ENCODE measurements around the gene WNK1. TPM values are rescaled to one million over a fixed set of nuclear protein-coding genes. Genes with fewer than 3 reads are reported as not detected.
"Not testable (repeated sequence)": the region's sequence is repeated elsewhere in the genome, so short reads cannot be mapped to it uniquely, and the experiment has no call there.

The WNK1 gene
- total RNA-seq, 1 experiment from 2014 or later = 117 TPM

DNA sequence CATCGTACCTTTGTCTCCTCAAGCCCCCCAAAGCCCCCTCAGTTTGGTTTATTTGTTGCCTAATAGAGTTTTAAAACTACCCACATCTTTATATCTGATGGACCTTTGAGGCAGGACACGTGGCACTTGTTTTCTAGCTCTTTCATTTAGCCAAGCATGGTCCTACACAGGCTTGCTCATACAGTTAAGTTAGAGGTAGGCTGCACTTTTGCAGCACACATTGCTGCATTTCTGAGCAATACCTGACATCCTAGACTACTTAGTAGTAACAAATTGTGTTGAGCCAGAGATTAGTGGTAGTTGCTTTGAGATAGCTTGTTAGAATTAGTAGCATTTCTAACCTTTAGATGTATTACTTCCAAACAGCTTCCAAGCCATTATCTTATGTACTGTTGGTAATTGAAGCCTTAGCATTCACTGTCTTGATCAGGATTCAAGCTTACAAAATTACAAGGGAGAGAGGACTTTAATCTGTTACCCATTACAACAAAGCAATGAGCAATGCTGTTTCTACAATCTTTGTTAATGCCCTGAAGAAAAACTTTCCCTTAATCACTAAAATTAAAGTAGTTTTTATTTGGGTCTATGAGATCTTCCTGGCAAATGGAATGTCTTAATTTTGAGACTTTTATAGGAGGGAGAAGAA lies 96.6 kb downstream of the WNK1 start:
- Histone ChIP-seq H3K9me3 (ENCODE audit: control insufficient read depth, low read depth, low read length) (no peaks in the 10 kb centered on the region), H3K27ac (ENCODE audit: insufficient read length, low read depth, low read length) (no peak overlapping the region), H2AFZ (ENCODE audit: low read length) (no peak overlapping the region), H2BK20ac (ENCODE audit: low read depth, low read length, poor library complexity, severe bottlenecking) (no peak overlapping the region), H3K18ac (ENCODE audit: insufficient read length, low read depth, low read length) (no peak overlapping the region), H3K56ac (ENCODE audit: insufficient read length, low read depth, low read length) (no peak overlapping the region), H4K8ac (replicated peaks; ENCODE audit: insufficient read length, low read depth, low read length) (no peak overlapping the region), H4K5ac (ENCODE audit: insufficient read length, low read depth, low read length) (no peak overlapping the region), H3K14ac (ENCODE audit: insufficient read depth, low read length) (no peak overlapping the region), H3K79me1 (ENCODE audit: insufficient read depth, low read depth, low read length, poor library complexity, severe bottlenecking) (no peaks in the 10 kb centered on the region), H3K9ac (ENCODE audit: extremely low read depth, insufficient read length, low read length) (no peak overlapping the region), H3K23ac (ENCODE audit: insufficient read length, low read depth, low read length) (no peak overlapping the region), H2BK120ac (ENCODE audit: low read depth, low read length, poor library complexity, severe bottlenecking) (no peak overlapping the region), H4K91ac (ENCODE audit: insufficient read length, low read depth, low read length) (no peak overlapping the region), H2BK12ac (ENCODE audit: insufficient read length, low read depth, low read length) (no peak overlapping the region), H2AK5ac (ENCODE audit: insufficient read length, low read length) (no peak overlapping the region), H3T11ph (ENCODE audit: low read length) (no peak overlapping the region), H3K79me2 (ENCODE audit: insufficient read depth, low read length) (no peaks in the 10 kb centered on the region), H3K4me2 (ENCODE audit: insufficient read depth, insufficient read length, low read length) (no peak overlapping the region), H3K23me2 (ENCODE audit: insufficient read length, low read depth, low read length, poor library complexity, severe bottlenecking) (no peaks in the 10 kb centered on the region), H3K4me1 (ENCODE audit: insufficient read depth, low read length) (no peaks in the 10 kb centered on the region), H2BK5ac (ENCODE audit: insufficient read length, low read length) (no peak overlapping the region), H2BK15ac (ENCODE audit: low read depth, low read length) (no peak overlapping the region), H3K27me3 (ENCODE audit: insufficient read depth, low read length) (no peaks in the 10 kb centered on the region), H3K4ac (ENCODE audit: low read depth, low read length) (no peak overlapping the region), H4K20me1 (ENCODE audit: control insufficient read depth, insufficient read depth, insufficient read length) (no peaks in the 10 kb centered on the region)
- Mint-ChIP-seq H3K27me3 (ENCODE audit: low read depth) (no peaks in the 10 kb centered on the region), H3K9me3 (no peaks in the 10 kb centered on the region), H3K36me3 (ENCODE audit: insufficient read depth in 1 of 3, low read depth in 3 of 3) (peaks cover 0 to 10% (median 6%) of the 10 kb centered on the region in 3 experiments; a peak in 5 of 7 replicates), H3K4me1 (no peaks in the 10 kb centered on the region), H3K4me3 (no peak overlapping the region), H3K27ac (no peak overlapping the region)
- TF ChIP-seq, protein P1, sequence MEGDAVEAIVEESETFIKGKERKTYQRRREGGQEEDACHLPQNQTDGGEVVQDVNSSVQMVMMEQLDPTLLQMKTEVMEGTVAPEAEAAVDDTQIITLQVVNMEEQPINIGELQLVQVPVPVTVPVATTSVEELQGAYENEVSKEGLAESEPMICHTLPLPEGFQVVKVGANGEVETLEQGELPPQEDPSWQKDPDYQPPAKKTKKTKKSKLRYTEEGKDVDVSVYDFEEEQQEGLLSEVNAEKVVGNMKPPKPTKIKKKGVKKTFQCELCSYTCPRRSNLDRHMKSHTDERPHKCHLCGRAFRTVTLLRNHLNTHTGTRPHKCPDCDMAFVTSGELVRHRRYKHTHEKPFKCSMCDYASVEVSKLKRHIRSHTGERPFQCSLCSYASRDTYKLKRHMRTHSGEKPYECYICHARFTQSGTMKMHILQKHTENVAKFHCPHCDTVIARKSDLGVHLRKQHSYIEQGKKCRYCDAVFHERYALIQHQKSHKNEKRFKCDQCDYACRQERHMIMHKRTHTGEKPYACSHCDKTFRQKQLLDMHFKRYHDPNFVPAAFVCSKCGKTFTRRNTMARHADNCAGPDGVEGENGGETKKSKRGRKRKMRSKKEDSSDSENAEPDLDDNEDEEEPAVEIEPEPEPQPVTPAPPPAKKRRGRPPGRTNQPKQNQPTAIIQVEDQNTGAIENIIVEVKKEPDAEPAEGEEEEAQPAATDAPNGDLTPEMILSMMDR (conservative IDR thresholded peaks at IDR 0.05) = no peak
- no CpG with 5 or more reads among the region's 2 CpGs for WGBS (ENCODE audit: extremely low coverage, insufficient read length, low lambda C conversion rate)
- no peak for DNase-seq

DNA sequence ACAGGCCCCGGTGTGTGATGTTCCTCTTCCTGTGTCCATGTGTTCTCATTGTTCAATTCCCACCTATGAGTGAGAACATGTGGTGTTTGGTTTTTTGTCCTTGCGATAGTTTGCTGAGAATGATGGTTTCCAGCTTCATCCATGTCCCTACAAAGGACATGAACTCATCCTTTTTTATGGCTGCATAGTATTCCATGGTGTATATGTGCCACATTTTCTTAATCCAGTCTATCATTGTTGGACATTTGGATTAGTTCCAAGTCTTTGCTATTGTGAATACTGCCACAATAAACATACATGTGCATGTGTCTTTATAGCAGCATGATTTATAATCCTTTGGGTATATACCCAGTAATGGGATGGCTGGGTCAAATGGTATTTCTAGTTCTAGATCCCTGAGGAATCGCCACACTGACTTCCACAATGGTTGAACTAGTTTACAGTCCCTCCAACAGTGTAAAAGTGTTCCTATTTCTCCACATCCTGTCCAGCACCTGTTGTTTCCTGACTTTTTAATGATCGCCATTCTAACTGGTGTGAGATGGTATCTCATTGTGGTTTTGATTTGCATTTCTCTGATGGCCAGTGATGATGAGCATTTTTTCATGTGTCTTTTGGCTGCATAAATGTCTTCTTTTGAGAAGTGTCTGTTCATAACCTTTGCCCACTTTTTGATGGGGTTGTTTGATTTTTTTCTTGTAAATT lies 97.5 kb downstream of the WNK1 start:
- H3K27ac Mint-ChIP-seq; H2BK15ac ChIP-seq (ENCODE audit: low read depth, low read length); H2AFZ ChIP-seq (ENCODE audit: low read length); H3K9ac ChIP-seq (ENCODE audit: extremely low read depth, insufficient read length, low read length); H3K27ac ChIP-seq (ENCODE audit: insufficient read length, low read depth, low read length); H3K56ac ChIP-seq (ENCODE audit: insufficient read length, low read depth, low read length); H3K9me3 Mint-ChIP-seq; H3K27me3 Mint-ChIP-seq (ENCODE audit: low read depth); H3K4me2 ChIP-seq (ENCODE audit: insufficient read depth, insufficient read length, low read length); H2BK20ac ChIP-seq (ENCODE audit: low read depth, low read length, poor library complexity, severe bottlenecking); H2BK12ac ChIP-seq (ENCODE audit: insufficient read length, low read depth, low read length); H3K4me3 Mint-ChIP-seq; H2AK5ac ChIP-seq (ENCODE audit: insufficient read length, low read length); H4K91ac ChIP-seq (ENCODE audit: insufficient read length, low read depth, low read length); H4K5ac ChIP-seq (ENCODE audit: insufficient read length, low read depth, low read length); H3K9me3 ChIP-seq (ENCODE audit: control insufficient read depth, low read depth, low read length); H3K14ac ChIP-seq (ENCODE audit: insufficient read depth, low read length); DNase-seq; H3T11ph ChIP-seq (ENCODE audit: low read length); H3K18ac ChIP-seq (ENCODE audit: insufficient read length, low read depth, low read length); H2BK120ac ChIP-seq (ENCODE audit: low read depth, low read length, poor library complexity, severe bottlenecking); H3K4me1 ChIP-seq (ENCODE audit: insufficient read depth, low read length); H3K23ac ChIP-seq (ENCODE audit: insufficient read length, low read depth, low read length); H3K27me3 ChIP-seq (ENCODE audit: insufficient read depth, low read length); H3K4ac ChIP-seq (ENCODE audit: low read depth, low read length); H2BK5ac ChIP-seq (ENCODE audit: insufficient read length, low read length); H3K23me2 ChIP-seq (ENCODE audit: insufficient read length, low read depth, low read length, poor library complexity, severe bottlenecking); H4K8ac ChIP-seq (replicated peaks; ENCODE audit: insufficient read length, low read depth, low read length); H3K79me1 ChIP-seq (ENCODE audit: insufficient read depth, low read depth, low read length, poor library complexity, severe bottlenecking); H3K4me1 Mint-ChIP-seq; H3K79me2 ChIP-seq (ENCODE audit: insufficient read depth, low read length); H4K20me1 ChIP-seq (ENCODE audit: control insufficient read depth, insufficient read depth, insufficient read length): not testable (repeated sequence)
- peaks cover 0 to 10% (median 6%) of the 10 kb centered on the region in 3 experiments; a peak in 5 of 7 replicates for H3K36me3 Mint-ChIP-seq (ENCODE audit: insufficient read depth in 1 of 3, low read depth in 3 of 3)
- WGBS (ENCODE audit: extremely low coverage, insufficient read length, low lambda C conversion rate) = no CpG with 5 or more reads among the region's 4 CpGs

Data from H9 (cell line).